ENCODE results near the gene TMEM221.

Gene TMEM221

GRCh38 chr19:17471410-17472125 is 23.1 kb upstream of the TMEM221 start:
- DNase-seq = no peak

- DNase-seq = peak; percentile 98
Observed at GRCh38 chr19:17470068-17470841, 21.8 kb upstream of the TMEM221 start, which contains the start of gene SLC27A1. Gene SLC27A1, plus strand, starts transcription at chr19:17470524. Its CDS starts 17 bp downstream, at chr19:17470541.

- DNase-seq = peak; percentile 92
Observed at GRCh38 chr19:17469481-17470067, 21.1 kb upstream of the TMEM221 start.

GRCh38 chr19:17469092-17469480 is 20.6 kb upstream of the TMEM221 start:
- DNase-seq = no peak

- DNase-seq = no peak
Observed at GRCh38 chr19:17468302-17469091, 20.0 kb upstream of the TMEM221 start.

GRCh38 chr19:17467471-17468301 is 19.2 kb upstream of the TMEM221 start:
- no peak for DNase-seq

- no peak for DNase-seq
Observed at GRCh38 chr19:17466487-17466850, 18.0 kb upstream of the TMEM221 start.

GRCh38 chr19:17460372-17461230 is 12.1 kb upstream of the TMEM221 start, which contains the start of gene NXNL1:
Gene NXNL1, minus strand, starts transcription at chr19:17460926. Its CDS starts 57 bp downstream, at chr19:17460869.
- no peak for DNase-seq

GRCh38 chr19:17458970-17459369 is 10.5 kb upstream of the TMEM221 start:
- DNase-seq = no peak

GRCh38 chr19:17457616-17458015 is 9.1 kb upstream of the TMEM221 start:
- DNase-seq = no peak

- no peak for DNase-seq
Observed at GRCh38 chr19:17456127-17456526, 7.7 kb upstream of the TMEM221 start.

- no peak for DNase-seq
Observed at GRCh38 chr19:17455308-17456123, 7.0 kb upstream of the TMEM221 start.

- DNase-seq = no peak
Observed at GRCh38 chr19:17454576-17455071, 6.2 kb upstream of the TMEM221 start.

- DNase-seq = no peak
Observed at GRCh38 chr19:17451820-17452219, 3.4 kb upstream of the TMEM221 start.

GRCh38 chr19:17450264-17451075 is 2.0 kb upstream of the TMEM221 start:
- DNase-seq = no peak

- no peak for DNase-seq
Observed at GRCh38 chr19:17447704-17448130, 751 bp downstream of the TMEM221 start.

- DNase-seq = no peak
Observed at GRCh38 chr19:17445526-17446165, 2.8 kb downstream of the TMEM221 start.

GRCh38 chr19:17441241-17442021 is 7.0 kb downstream of the TMEM221 start:
- DNase-seq = no peak
